ENCODE results near the gene SLC25A24. TPM values are rescaled to one million over a fixed set of nuclear protein-coding genes. Genes with fewer than 3 reads are reported as not detected.
"Not testable (repeated sequence)": the region's sequence is repeated elsewhere in the genome, so short reads cannot be mapped to it uniquely, and the experiment has no call there.

SLC25A24 gene
- total and polyA plus RNA-seq, 4 experiments from 2014 or later, result 17.3 to 23.1 (median 18.9) TPM

DNA sequence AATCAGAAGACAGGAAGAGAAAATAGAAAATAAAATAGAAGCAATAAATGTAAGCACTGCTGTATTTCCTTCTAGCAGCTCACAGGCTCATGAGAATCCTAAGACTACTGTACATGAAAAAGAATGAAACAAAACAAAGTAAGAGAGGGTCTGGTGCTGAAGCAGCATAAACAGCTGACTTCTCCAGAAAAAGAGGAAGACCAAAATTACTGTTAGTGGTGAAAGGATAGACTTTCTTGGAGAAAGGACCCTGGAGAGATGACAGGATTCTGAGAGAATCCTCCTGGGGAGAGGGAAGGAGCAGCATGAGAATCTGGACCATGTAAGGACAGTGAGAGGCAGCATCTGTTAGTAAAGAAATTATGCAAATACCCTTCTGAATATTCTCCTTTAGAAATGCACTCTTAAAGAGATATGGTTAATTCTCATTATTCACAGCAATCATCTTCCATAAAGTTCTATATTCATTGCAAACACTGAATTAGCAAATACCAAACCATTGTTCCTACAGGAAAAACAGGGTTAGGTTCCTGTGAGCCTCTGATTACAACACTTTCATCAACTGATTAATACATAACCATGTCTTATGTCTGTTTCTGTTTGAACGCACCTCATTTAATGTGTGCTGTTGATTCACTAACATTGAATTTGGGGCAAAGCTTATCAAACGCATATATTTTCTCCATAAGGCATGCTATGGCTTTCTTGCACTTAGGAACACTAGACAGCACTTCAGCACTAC, 17.0 kb downstream of the SLC25A24 start:
- ChIA-PET CTCF (ENCODE audit: partially characterized antibody) (interaction anchor here (1.4 kb wide), 1 partner anchor 18 kb away, joined by 3 read pairs; no protein-coding TSS in a partner anchor), POLR2A (ENCODE audit: partially characterized antibody) (interaction anchor here (1.5 kb wide), 1 partner anchor 17 kb away, joined by 3 read pairs; the partner anchor contains the start of gene SLC25A24)
- intact Hi-C loops (cut with micrococcal nuclease), result no loop called here
- Histone ChIP-seq H3K4me1 (ENCODE audit: insufficient read depth, low read length) (no peaks in the 10 kb centered on the region), H3K27ac (ENCODE audit: low read depth, low read length) (no peak overlapping the region), H3K36me3 (ENCODE audit: insufficient read depth, low read length) (no peaks in the 10 kb centered on the region), H3K9me3 (ENCODE audit: control insufficient read depth in 1 of 2, low read length in 2 of 2) (peaks cover 0 to 5% of the 10 kb centered on the region in 2 donors), H3K4me3 (ENCODE audit: low read length in 2 of 2) (no peak overlapping the region), H3K27me3 (ENCODE audit: insufficient read depth, low read length) (no peaks in the 10 kb centered on the region)
- no peak overlapping the region for H3K4me3 Mint-ChIP-seq
- peaks cover 13 to 19% (median 16%) of the 10 kb centered on the region in 4 donors for H3K4me1 Mint-ChIP-seq
- no peak for DNase-seq
- peak overlapping the region in 1 of 7 donors; percentile 73 for H3K27ac Mint-ChIP-seq
- H3K9me3 Mint-ChIP-seq, result peaks cover 0 to 13% (median 3%) of the 10 kb centered on the region in 8 donors
- H3K27me3 Mint-ChIP-seq, result no peaks in the 10 kb centered on the region
- peaks cover 61 to 71% of the 10 kb centered on the region in 2 donors for H3K36me3 Mint-ChIP-seq

- Mint-ChIP-seq H3K27ac (peak overlapping the region in 1 of 7 donors; percentile 12), H3K36me3 (peaks cover 73 to 83% of the 10 kb centered on the region in 2 donors), H3K4me3 (no peak overlapping the region), H3K4me1 (peaks cover 23 to 43% (median 26%) of the 10 kb centered on the region in 4 donors), H3K9me3 (peaks cover 2 to 15% (median 7%) of the 10 kb centered on the region in 8 donors), H3K27me3 (no peaks in the 10 kb centered on the region)
- H3K4me1 ChIP-seq (ENCODE audit: insufficient read depth, low read length), result peaks cover 6% of the 10 kb centered on the region
- ChIA-PET CTCF (ENCODE audit: partially characterized antibody) (no interaction called here), POLR2A (ENCODE audit: partially characterized antibody) (interaction anchor here (1.0 kb wide), 1 partner anchor 21 kb away, joined by 4 read pairs; the partner anchor contains the start of gene SLC25A24)
- no peak overlapping the region for H3K4me3 ChIP-seq (ENCODE audit: low read length in 2 of 2)
- intact Hi-C loops (cut with micrococcal nuclease), result no loop called here
- no peak overlapping the region for H3K27ac ChIP-seq (ENCODE audit: low read depth, low read length)
- no peak for DNase-seq
- H3K27me3 ChIP-seq (ENCODE audit: insufficient read depth, low read length), result no peaks in the 10 kb centered on the region
- H3K36me3 ChIP-seq (ENCODE audit: insufficient read depth, low read length), result no peaks in the 10 kb centered on the region
- H3K9me3 ChIP-seq (ENCODE audit: control insufficient read depth in 1 of 2, low read length in 2 of 2), result peaks cover 4 to 8% of the 10 kb centered on the region in 2 donors
Observed at GRCh38 chr1:108179018-108179417, 21.1 kb downstream of the SLC25A24 start.

- H3K36me3 ChIP-seq (ENCODE audit: insufficient read depth, low read length); H3K9me3 ChIP-seq (ENCODE audit: control insufficient read depth in 1 of 2, low read length in 2 of 2); H3K4me3 Mint-ChIP-seq; H3K4me1 Mint-ChIP-seq; intact Hi-C loops (cut with micrococcal nuclease); H3K27ac Mint-ChIP-seq; H3K4me3 ChIP-seq (ENCODE audit: low read length in 2 of 2); H3K27me3 Mint-ChIP-seq; H3K9me3 Mint-ChIP-seq; H3K4me1 ChIP-seq (ENCODE audit: insufficient read depth, low read length); POLR2A ChIA-PET (ENCODE audit: partially characterized antibody); DNase-seq; CTCF ChIA-PET (ENCODE audit: partially characterized antibody); H3K27ac ChIP-seq (ENCODE audit: low read depth, low read length); H3K27me3 ChIP-seq (ENCODE audit: insufficient read depth, low read length): not testable (repeated sequence)
- peaks cover 16 to 26% of the 10 kb centered on the region in 2 donors for H3K36me3 Mint-ChIP-seq
Observed at GRCh38 chr1:108162409-108162808, 37.7 kb downstream of the SLC25A24 start.

- DNase-seq; H3K9me3 ChIP-seq (ENCODE audit: control insufficient read depth in 1 of 2, low read length in 2 of 2); H3K27ac Mint-ChIP-seq; H3K27ac ChIP-seq (ENCODE audit: low read depth, low read length); H3K4me1 ChIP-seq (ENCODE audit: insufficient read depth, low read length); H3K9me3 Mint-ChIP-seq; H3K4me3 Mint-ChIP-seq; H3K27me3 Mint-ChIP-seq; H3K4me3 ChIP-seq (ENCODE audit: low read length in 2 of 2); H3K4me1 Mint-ChIP-seq; CTCF ChIA-PET (ENCODE audit: partially characterized antibody); POLR2A ChIA-PET (ENCODE audit: partially characterized antibody); H3K36me3 ChIP-seq (ENCODE audit: insufficient read depth, low read length); H3K27me3 ChIP-seq (ENCODE audit: insufficient read depth, low read length); intact Hi-C loops (cut with micrococcal nuclease): not testable (repeated sequence)
- H3K36me3 Mint-ChIP-seq, result peaks cover 28 to 33% of the 10 kb centered on the region in 2 donors
Observed at GRCh38 chr1:108159951-108160350, 40.2 kb downstream of the SLC25A24 start.

DNA sequence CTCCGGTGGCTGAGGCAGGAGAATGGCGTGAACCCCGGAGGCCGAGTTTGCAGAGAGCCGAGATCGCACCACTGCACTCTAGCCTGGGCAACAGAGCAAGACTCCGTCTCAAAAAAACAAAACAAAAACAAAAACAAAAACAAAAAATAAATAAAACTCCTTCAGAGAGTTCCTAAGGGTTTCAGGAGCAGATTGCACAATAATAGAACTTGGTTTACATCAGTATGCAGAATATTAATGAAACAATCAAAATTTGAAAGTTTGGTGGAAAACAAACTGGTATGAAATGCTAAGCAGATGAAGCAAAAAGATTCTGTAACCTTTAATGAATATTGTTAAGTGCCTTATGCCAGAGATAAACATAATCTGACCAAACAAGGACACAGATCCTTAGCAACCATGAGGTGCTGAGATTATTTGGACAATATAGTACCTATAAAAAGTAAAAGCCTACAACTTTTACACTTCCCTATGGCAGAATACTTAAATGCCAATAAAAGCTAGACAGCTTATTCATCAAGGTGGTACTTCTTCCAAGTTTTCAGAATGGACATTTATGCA, 41.2 kb downstream of the SLC25A24 start:
- POLR2A ChIA-PET (ENCODE audit: partially characterized antibody), result no interaction called here
- no peak overlapping the region for H3K4me3 Mint-ChIP-seq

DNA sequence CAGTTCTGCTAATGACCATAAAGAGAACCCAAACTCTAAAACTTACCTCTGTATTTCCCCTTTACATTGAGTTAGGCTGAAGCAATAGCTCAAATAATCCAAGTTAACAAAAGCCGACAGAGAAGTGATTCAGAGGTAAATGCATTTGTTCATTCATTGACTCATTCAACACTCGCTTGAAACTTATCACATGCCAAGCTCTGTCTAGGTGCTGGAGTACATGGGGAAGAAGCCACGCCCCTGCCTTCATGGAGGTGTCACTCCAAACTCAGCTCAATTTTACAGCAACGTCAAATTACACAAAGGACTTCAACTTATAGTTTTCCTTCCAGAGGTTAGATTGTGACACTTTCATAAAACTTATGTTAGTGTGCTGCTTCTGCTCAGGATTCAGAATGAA, 45.8 kb downstream of the SLC25A24 start:
- intact Hi-C loops (cut with micrococcal nuclease), result no loop called here
- no peak overlapping the region for H3K27ac Mint-ChIP-seq
- CTCF ChIA-PET (ENCODE audit: partially characterized antibody), result no interaction called here
- Histone ChIP-seq H3K4me1 (ENCODE audit: insufficient read depth, low read length) (no peaks in the 10 kb centered on the region), H3K27ac (ENCODE audit: low read depth, low read length) (no peak overlapping the region), H3K4me3 (ENCODE audit: low read length in 2 of 2) (no peak overlapping the region), H3K27me3 (ENCODE audit: insufficient read depth, low read length) (no peaks in the 10 kb centered on the region), H3K36me3 (ENCODE audit: insufficient read depth, low read length) (peaks cover 7% of the 10 kb centered on the region), H3K9me3 (ENCODE audit: control insufficient read depth in 1 of 2, low read length in 2 of 2) (no peaks in the 10 kb centered on the region)
- no peak overlapping the region for H3K4me3 Mint-ChIP-seq
- DNase-seq, result no peak
- H3K9me3 Mint-ChIP-seq, result no peaks in the 10 kb centered on the region
- H3K4me1 Mint-ChIP-seq, result peaks cover 0 to 2% (median 0%) of the 10 kb centered on the region in 4 donors
- POLR2A ChIA-PET (ENCODE audit: partially characterized antibody), result no interaction called here
- no peaks in the 10 kb centered on the region for H3K27me3 Mint-ChIP-seq
- H3K36me3 Mint-ChIP-seq, result peaks cover 21 to 38% of the 10 kb centered on the region in 2 donors

More for the DNA sequence above, 41.2 kb downstream of the SLC25A24 start:
- Mint-ChIP-seq H3K27ac (no peak overlapping the region), H3K27me3 (no peaks in the 10 kb centered on the region), H3K36me3 (peaks cover 35 to 42% of the 10 kb centered on the region in 2 donors), H3K9me3 (no peaks in the 10 kb centered on the region), H3K4me1 (no peaks in the 10 kb centered on the region)
- CTCF ChIA-PET (ENCODE audit: partially characterized antibody), result interaction anchor here (1.6 kb wide), 1 partner anchor 377 kb away, joined by 3 read pairs; no protein-coding TSS in a partner anchor
- Histone ChIP-seq H3K9me3 (ENCODE audit: control insufficient read depth in 1 of 2, low read length in 2 of 2) (no peaks in the 10 kb centered on the region), H3K4me3 (ENCODE audit: low read length in 2 of 2) (no peak overlapping the region), H3K36me3 (ENCODE audit: insufficient read depth, low read length) (peaks cover 7% of the 10 kb centered on the region), H3K27ac (ENCODE audit: low read depth, low read length) (no peak overlapping the region), H3K4me1 (ENCODE audit: insufficient read depth, low read length) (no peaks in the 10 kb centered on the region), H3K27me3 (ENCODE audit: insufficient read depth, low read length) (no peaks in the 10 kb centered on the region)
- no peak for DNase-seq
- intact Hi-C loops (cut with micrococcal nuclease), result no loop called here

DNA sequence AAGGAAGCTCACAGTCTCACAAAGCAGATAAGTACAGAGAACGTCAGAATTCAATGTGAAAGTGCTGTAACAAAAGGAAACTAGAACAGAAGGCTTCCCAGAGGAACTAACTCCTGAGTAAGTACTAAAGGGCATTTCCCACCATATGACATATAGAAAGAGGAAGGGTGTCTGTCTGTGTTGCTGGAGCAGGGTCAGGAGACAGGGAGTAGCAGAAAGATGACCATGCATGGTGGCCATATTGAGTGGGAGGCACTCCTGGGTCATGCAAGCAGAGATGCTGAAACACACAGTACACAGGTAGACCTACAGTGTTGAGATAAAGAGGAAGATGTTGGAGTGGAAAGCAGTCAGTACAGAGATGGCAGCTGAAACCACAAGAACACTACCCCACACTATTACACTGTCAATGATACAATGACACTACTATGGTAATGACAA, 47.3 kb downstream of the SLC25A24 start:
- H3K27ac ChIP-seq (ENCODE audit: low read depth, low read length), result no peak overlapping the region
- Mint-ChIP-seq H3K4me3 (no peak overlapping the region), H3K27ac (no peak overlapping the region), H3K9me3 (no peaks in the 10 kb centered on the region), H3K4me1 (peaks cover 0 to 2% (median 0%) of the 10 kb centered on the region in 4 donors), H3K36me3 (peaks cover 16 to 45% of the 10 kb centered on the region in 2 donors), H3K27me3 (no peaks in the 10 kb centered on the region)
- no peak for DNase-seq
- peaks cover 12% of the 10 kb centered on the region for H3K36me3 ChIP-seq (ENCODE audit: insufficient read depth, low read length)
- no peaks in the 10 kb centered on the region for H3K27me3 ChIP-seq (ENCODE audit: insufficient read depth, low read length)
- intact Hi-C loops (cut with micrococcal nuclease), result no loop called here
- no peaks in the 10 kb centered on the region for H3K4me1 ChIP-seq (ENCODE audit: insufficient read depth, low read length)
- no peaks in the 10 kb centered on the region for H3K9me3 ChIP-seq (ENCODE audit: control insufficient read depth in 1 of 2, low read length in 2 of 2)
- no peak overlapping the region for H3K4me3 ChIP-seq (ENCODE audit: low read length in 2 of 2)
- POLR2A ChIA-PET (ENCODE audit: partially characterized antibody), result no interaction called here
- CTCF ChIA-PET (ENCODE audit: partially characterized antibody), result interaction anchor here (2.0 kb wide), 1 partner anchor 28 kb away, joined by 5 read pairs; no protein-coding TSS in a partner anchor

Data from CD4-positive, alpha-beta memory T cell (primary cell).